ENCODE data around the gene FAM20C. TPM values are rescaled to one million over a fixed set of nuclear protein-coding genes. Genes with fewer than 3 reads are reported as not detected.

FAM20C gene
- total RNA-seq, 2 experiments from 2014 or later = not detected

DNA sequence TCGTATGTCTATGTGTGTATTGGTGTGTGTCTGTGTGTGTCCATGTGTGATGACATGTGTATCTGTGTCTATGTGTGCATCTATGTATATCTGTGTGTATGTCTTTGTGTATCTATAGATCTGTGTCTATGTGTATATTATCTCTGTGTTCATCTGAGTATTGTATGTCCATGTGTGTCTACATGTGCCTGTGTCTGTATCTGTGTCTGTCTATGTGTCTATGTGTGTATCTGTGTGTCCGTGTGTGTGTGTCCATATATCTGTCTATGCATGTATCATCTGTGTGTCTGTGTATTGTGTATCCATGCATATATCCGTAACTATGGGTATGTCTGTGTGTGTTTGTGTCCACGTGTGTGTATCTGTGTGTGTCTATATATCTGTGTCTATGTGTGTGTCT lies 2.7 kb upstream of the FAM20C start:
- Histone ChIP-seq H3K4me2 (ENCODE audit: low read length) (no peak overlapping the region), H3K4me3 (ENCODE audit: low read depth, low read length, poor library complexity, severe bottlenecking) (no peak overlapping the region), H3K79me2 (ENCODE audit: insufficient read depth, low read depth, low read length) (no peaks in the 10 kb centered on the region), H3K27ac (ENCODE audit: low read depth, low read length, poor library complexity, severe bottlenecking) (no peak overlapping the region), H3K36me3 (ENCODE audit: insufficient read depth, low read length) (no peaks in the 10 kb centered on the region), H3K4me1 (ENCODE audit: insufficient read depth, low read length, poor library complexity, severe bottlenecking) (no peaks in the 10 kb centered on the region), H2AFZ (ENCODE audit: low read length) (no peak overlapping the region), H3K9me3 (ENCODE audit: low read length) (no peaks in the 10 kb centered on the region), H4K20me1 (ENCODE audit: insufficient read depth, low read length) (no peaks in the 10 kb centered on the region), H3K9me2 (ENCODE audit: insufficient read depth, low read length) (no peaks in the 10 kb centered on the region)
- no peak for TF ChIP-seq EZH2phosphoT487 (IDR thresholded peaks at IDR 0.05; ENCODE audit: borderline replicate concordance, low read depth, low read length)
- TF ChIP-seq, protein P1, sequence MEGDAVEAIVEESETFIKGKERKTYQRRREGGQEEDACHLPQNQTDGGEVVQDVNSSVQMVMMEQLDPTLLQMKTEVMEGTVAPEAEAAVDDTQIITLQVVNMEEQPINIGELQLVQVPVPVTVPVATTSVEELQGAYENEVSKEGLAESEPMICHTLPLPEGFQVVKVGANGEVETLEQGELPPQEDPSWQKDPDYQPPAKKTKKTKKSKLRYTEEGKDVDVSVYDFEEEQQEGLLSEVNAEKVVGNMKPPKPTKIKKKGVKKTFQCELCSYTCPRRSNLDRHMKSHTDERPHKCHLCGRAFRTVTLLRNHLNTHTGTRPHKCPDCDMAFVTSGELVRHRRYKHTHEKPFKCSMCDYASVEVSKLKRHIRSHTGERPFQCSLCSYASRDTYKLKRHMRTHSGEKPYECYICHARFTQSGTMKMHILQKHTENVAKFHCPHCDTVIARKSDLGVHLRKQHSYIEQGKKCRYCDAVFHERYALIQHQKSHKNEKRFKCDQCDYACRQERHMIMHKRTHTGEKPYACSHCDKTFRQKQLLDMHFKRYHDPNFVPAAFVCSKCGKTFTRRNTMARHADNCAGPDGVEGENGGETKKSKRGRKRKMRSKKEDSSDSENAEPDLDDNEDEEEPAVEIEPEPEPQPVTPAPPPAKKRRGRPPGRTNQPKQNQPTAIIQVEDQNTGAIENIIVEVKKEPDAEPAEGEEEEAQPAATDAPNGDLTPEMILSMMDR (conservative IDR thresholded peaks at IDR 0.05; ENCODE audit: low read length) = no peak
- POLR2A ChIA-PET = no interaction called here
- no TSS peak for BruUV-seq (replicated peaks)
- DNase-seq (ENCODE audit: low spot score) = no peak
- intact Hi-C loops (cut with micrococcal nuclease; ENCODE audit: unreplicated experiment) = no loop called here
- CTCF ChIA-PET (ENCODE audit: unreplicated experiment) = no interaction called here

DNA sequence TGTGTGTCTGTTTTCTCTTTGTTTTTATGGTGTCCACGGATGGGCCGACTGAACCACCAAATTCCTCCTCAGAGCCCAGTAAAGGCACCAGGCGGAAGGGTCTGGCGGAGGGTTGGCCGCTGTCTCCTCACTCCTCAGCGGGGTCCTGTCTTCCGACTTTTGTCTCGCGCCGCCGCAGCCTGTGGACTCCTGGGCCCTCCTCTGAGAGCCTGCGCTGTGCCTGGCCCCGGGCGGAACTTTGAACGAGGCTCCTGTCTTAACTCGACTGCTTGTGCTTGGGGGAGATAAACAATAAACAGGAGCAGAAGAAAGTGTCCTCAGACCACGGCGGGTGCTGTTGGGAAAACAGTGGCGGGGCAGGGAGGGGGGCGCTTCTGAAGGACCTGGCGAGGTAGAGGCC lies 2.2 kb upstream of the FAM20C start:
- intact Hi-C loops (cut with micrococcal nuclease; ENCODE audit: unreplicated experiment) = no loop called here
- Histone ChIP-seq H3K4me3 (ENCODE audit: low read depth, low read length, poor library complexity, severe bottlenecking) (no peak overlapping the region), H3K4me2 (ENCODE audit: low read length) (no peak overlapping the region), H3K9me2 (ENCODE audit: insufficient read depth, low read length) (no peaks in the 10 kb centered on the region), H4K20me1 (ENCODE audit: insufficient read depth, low read length) (no peaks in the 10 kb centered on the region), H3K9me3 (ENCODE audit: low read length) (no peaks in the 10 kb centered on the region), H2AFZ (ENCODE audit: low read length) (no peak overlapping the region), H3K36me3 (ENCODE audit: insufficient read depth, low read length) (no peaks in the 10 kb centered on the region), H3K4me1 (ENCODE audit: insufficient read depth, low read length, poor library complexity, severe bottlenecking) (no peaks in the 10 kb centered on the region), H3K79me2 (ENCODE audit: insufficient read depth, low read depth, low read length) (no peaks in the 10 kb centered on the region), H3K27ac (ENCODE audit: low read depth, low read length, poor library complexity, severe bottlenecking) (no peak overlapping the region)
- TF ChIP-seq, protein P1 (conservative IDR thresholded peaks at IDR 0.05; ENCODE audit: low read length) = no peak
- TF ChIP-seq EZH2phosphoT487 (IDR thresholded peaks at IDR 0.05; ENCODE audit: borderline replicate concordance, low read depth, low read length) = no peak
- CTCF ChIA-PET (ENCODE audit: unreplicated experiment) = no interaction called here
- POLR2A ChIA-PET = no interaction called here
- no TSS peak for BruUV-seq (replicated peaks)
- DNase-seq (ENCODE audit: low spot score) = no peak

DNA sequence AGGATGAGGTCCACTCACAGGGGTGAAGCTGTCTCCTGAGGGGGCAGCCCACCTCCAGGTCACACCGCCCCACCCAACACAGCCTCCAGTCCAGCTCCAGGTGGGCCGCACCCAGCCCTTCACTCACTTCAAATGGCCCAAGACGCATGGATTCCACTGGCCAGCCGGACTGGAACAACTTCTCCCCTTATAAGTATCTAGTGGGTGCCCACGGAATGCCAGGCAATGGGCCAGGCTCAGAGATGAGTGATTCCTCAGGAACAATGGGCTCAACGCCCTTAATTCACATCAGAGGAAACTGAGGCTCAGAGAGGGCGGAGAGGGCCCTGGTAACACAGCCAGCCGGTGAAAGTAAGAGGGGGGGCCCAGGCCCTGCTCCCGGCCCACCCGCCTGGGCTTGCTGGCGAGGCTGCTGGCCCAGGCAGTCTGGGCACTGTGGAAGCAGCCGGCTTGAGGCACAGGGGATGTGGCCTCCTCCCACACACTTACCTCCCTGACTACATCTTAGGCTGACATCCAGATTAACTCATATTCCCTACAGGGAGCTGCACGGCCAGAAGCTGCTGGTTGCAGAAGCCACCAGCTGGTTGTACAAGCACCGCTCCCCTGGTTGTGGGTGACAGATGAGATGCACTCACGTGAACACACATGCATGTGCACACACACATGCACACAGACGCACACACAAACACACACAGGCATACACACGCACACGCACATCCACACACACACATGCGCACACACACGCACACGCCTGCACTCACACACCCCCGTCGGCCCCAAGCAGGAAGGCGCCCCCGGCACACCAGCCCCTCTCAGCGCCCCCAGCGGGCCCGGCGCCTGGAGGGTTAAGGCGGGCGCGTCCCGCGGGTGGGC lies 1.0 kb upstream of the FAM20C start:
- DNase-seq (ENCODE audit: low spot score) = no peak
- Histone ChIP-seq H3K27ac (ENCODE audit: low read depth, low read length, poor library complexity, severe bottlenecking) (no peak overlapping the region), H3K9me3 (ENCODE audit: low read length) (no peaks in the 10 kb centered on the region), H3K4me3 (ENCODE audit: low read depth, low read length, poor library complexity, severe bottlenecking) (no peak overlapping the region), H3K79me2 (ENCODE audit: insufficient read depth, low read depth, low read length) (no peaks in the 10 kb centered on the region), H3K4me1 (ENCODE audit: insufficient read depth, low read length, poor library complexity, severe bottlenecking) (no peaks in the 10 kb centered on the region), H4K20me1 (ENCODE audit: insufficient read depth, low read length) (no peaks in the 10 kb centered on the region; the same call in 1 of the 2 replicates), H3K4me2 (ENCODE audit: low read length) (no peak overlapping the region), H3K9me2 (ENCODE audit: insufficient read depth, low read length) (no peaks in the 10 kb centered on the region), H3K36me3 (ENCODE audit: insufficient read depth, low read length) (no peaks in the 10 kb centered on the region), H2AFZ (ENCODE audit: low read length) (no peak overlapping the region)
- no TSS peak for BruUV-seq (replicated peaks)
- CTCF ChIA-PET (ENCODE audit: unreplicated experiment) = no interaction called here
- TF ChIP-seq EZH2phosphoT487 (IDR thresholded peaks at IDR 0.05; ENCODE audit: borderline replicate concordance, low read depth, low read length) = no peak
- TF ChIP-seq, protein P1 (conservative IDR thresholded peaks at IDR 0.05; ENCODE audit: low read length) = no peak
- POLR2A ChIA-PET = no interaction called here
- intact Hi-C loops (cut with micrococcal nuclease; ENCODE audit: unreplicated experiment) = no loop called here
